ENCODE data around the gene HTR1D.

HTR1D gene

GRCh38 chr1:23200883-23201282 lies 16.4 kb downstream of the HTR1D start:
- TF ChIP-seq SPI1 (IDR thresholded peaks at IDR 0.05; ENCODE audit: borderline replicate concordance, low read depth) (no peak), CTCF (IDR thresholded peaks at IDR 0.05; ENCODE audit: insufficient read depth, low read length) (no peak), POLR2AphosphoS5 (IDR thresholded peaks at IDR 0.05; ENCODE audit: low read depth) (no peak), GABPA (IDR thresholded peaks at IDR 0.05; ENCODE audit: low read depth) (no peak)
- no peaks in the 10 kb centered on the region for H3K27me3 ChIP-seq (ENCODE audit: insufficient read depth, poor library complexity, severe bottlenecking)
- DNase-seq (ENCODE audit: low read depth in 1 of 2, low spot score in 1 of 2) = no peak
- no peak overlapping the region for H3K4me3 ChIP-seq (replicated peaks; ENCODE audit: insufficient read depth, low read length)
- H3K27ac ChIP-seq (replicated peaks) = no peak overlapping the region

GRCh38 chr1:23198373-23198772 lies 18.9 kb downstream of the HTR1D start:
- no peak overlapping the region for H3K27ac ChIP-seq (replicated peaks)
- no peak overlapping the region for H3K4me3 ChIP-seq (replicated peaks; ENCODE audit: insufficient read depth, low read length)
- TF ChIP-seq SPI1 (IDR thresholded peaks at IDR 0.05; ENCODE audit: borderline replicate concordance, low read depth) = no peak
- no peak for TF ChIP-seq POLR2AphosphoS5 (IDR thresholded peaks at IDR 0.05; ENCODE audit: low read depth)
- TF ChIP-seq GABPA (IDR thresholded peaks at IDR 0.05; ENCODE audit: low read depth) = no peak
- no peak for TF ChIP-seq CTCF (IDR thresholded peaks at IDR 0.05; ENCODE audit: insufficient read depth, low read length)
- TF ChIP-seq REST (IDR thresholded peaks at IDR 0.05; ENCODE audit: insufficient replicate concordance, low read depth) = no peak
- H3K27me3 ChIP-seq (ENCODE audit: insufficient read depth, poor library complexity, severe bottlenecking) = peaks cover 3% of the 10 kb centered on the region
- no peak for DNase-seq (ENCODE audit: low read depth in 1 of 2, low spot score in 1 of 2)

- Histone ChIP-seq H3K27me3 (ENCODE audit: insufficient read depth, poor library complexity, severe bottlenecking) (peaks cover 3% of the 10 kb centered on the region), H3K4me3 (replicated peaks; ENCODE audit: insufficient read depth, low read length) (no peak overlapping the region), H3K27ac (replicated peaks) (no peak overlapping the region)
- TF ChIP-seq GABPA (IDR thresholded peaks at IDR 0.05; ENCODE audit: low read depth) (no peak), SPI1 (IDR thresholded peaks at IDR 0.05; ENCODE audit: borderline replicate concordance, low read depth) (no peak), POLR2AphosphoS5 (IDR thresholded peaks at IDR 0.05; ENCODE audit: low read depth) (no peak), CTCF (IDR thresholded peaks at IDR 0.05; ENCODE audit: insufficient read depth, low read length) (no peak), REST (IDR thresholded peaks at IDR 0.05; ENCODE audit: insufficient replicate concordance, low read depth) (no peak)
- DNase-seq (ENCODE audit: low read depth in 1 of 2, low spot score in 1 of 2) = no peak
These were observed 20.5 kb downstream of the HTR1D start for GRCh38 chr1:23196627-23197328.
